ENCODE data around the gene PXYLP1. TPM values are rescaled to one million over a fixed set of nuclear protein-coding genes. Genes with fewer than 3 reads are reported as not detected.

Gene PXYLP1
- 5.1 and 6.6 TPM in 2 replicates for total RNA-seq

GRCh38 chr3:141231101-141231951 lies at the start of gene PXYLP1:
Gene PXYLP1 (plus strand): TSS chr3:141231825. CDS start chr3:141260176, 28,351 bp downstream.

Other genes starting within 250 kb of the PXYLP1 start
- gene SPSB4, start 180.5 kb upstream of the PXYLP1 start, total RNA-seq: not detected in 2 replicates
- gene ZBTB38, start 136.7 kb downstream of the PXYLP1 start, total RNA-seq: 103 and 104 TPM in 2 replicates